Tibial artery (tissue), 4 donors: ENCODE results near the gene CDH22.

Experiments used
- DNase-seq, 2 donors: peaks; one replicate each; pipeline ENCODE4 v3.0.0-alpha.2; 2019
- H3K27ac ChIP-seq, 2 donors: fragments of 200-600 bp; sonication (generic) in 1 of 2; 1 replicate in 1 of 2; 2 replicates in 1 of 2; pipeline ENCODE4 v1.5.1; 2018 to 2019; ENCODE audit warnings: mild to moderate bottlenecking in 1 of 2
- H3K27me3 ChIP-seq, 2 donors: fragments of 200-600 bp; sonication (generic) in 1 of 2; one replicate each; pipeline versions ENCODE4 v1.5.1 to v1.6.0; 2016 to 2019
- H3K36me3 ChIP-seq, 3 donors: fragments of 200-600 bp; sonication (generic) in 2 of 3; one replicate each; pipeline ENCODE4 v1.5.1; 2016 to 2019; ENCODE audit warnings: mild to moderate bottlenecking in 2 of 3
- H3K4me1 ChIP-seq, 4 donors: fragments of 200-600 bp; sonication (generic) in 2 of 4; 1 replicate in 3 of 4; 2 replicates in 1 of 4; pipeline ENCODE4 v1.5.1; 2016 to 2019
- H3K4me3 ChIP-seq, 2 donors: fragments of 200-600 bp; sonication (generic) in 1 of 2; 1 replicate in 1 of 2; 2 replicates in 1 of 2; pipeline ENCODE4 v1.5.1; 2018 to 2019; ENCODE audit warnings: mild to moderate bottlenecking in 2 of 2
- H3K9me3 ChIP-seq, 3 donors: fragments of 200-600 bp; sonication (generic) in 1 of 3; one replicate each; pipeline ENCODE4 v1.5.1; 2016 to 2019
- intact Hi-C: fragments of 100-400 bp; cut with DNase I; formaldehyde crosslinking; loops from one replicate; pipeline ENCODE4 v1.15.0; 2023; ENCODE audit warnings: low total_unique reads
- TF ChIP-seq, protein P1 (sequence below), 2 experiments: fragments of 200-600 bp in 1 of 2; fragments of 450-650 bp in 1 of 2; IDR thresholded peaks; one replicate each; pipeline ENCODE4 v1.5.1; 2017 to 2019; ENCODE audit warnings: antibody characterized with exemption in 2 of 2, mild to moderate bottlenecking in 1 of 2, moderate library complexity in 1 of 2

The CDH22 gene

DNA sequence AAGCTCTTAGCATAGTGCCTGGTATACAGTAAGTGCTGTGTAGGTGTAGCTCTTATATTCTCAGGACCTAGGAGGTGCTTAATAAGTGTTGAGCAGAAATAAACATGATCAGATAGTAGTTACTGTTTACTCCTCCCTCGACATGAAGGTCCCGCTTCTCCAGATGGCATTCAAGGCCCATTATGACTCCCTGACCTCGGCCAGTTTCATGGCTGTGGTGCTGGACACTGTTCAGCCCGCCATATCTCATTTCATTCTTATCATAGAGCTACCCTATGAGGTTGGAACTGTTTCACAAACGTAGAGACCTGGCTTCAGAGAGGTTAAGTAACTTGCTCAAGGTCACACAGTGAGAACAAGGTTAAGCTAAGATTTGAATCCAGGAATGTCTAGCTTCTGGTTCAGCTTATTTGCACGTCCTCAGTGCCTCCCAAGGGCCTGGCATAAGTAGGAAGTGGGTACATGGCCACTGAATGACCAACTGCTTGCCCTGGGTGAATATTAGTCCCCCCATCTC, 151.2 kb downstream of the CDH22 start:
- DNase-seq, result no peak
- TF ChIP-seq, protein P1, sequence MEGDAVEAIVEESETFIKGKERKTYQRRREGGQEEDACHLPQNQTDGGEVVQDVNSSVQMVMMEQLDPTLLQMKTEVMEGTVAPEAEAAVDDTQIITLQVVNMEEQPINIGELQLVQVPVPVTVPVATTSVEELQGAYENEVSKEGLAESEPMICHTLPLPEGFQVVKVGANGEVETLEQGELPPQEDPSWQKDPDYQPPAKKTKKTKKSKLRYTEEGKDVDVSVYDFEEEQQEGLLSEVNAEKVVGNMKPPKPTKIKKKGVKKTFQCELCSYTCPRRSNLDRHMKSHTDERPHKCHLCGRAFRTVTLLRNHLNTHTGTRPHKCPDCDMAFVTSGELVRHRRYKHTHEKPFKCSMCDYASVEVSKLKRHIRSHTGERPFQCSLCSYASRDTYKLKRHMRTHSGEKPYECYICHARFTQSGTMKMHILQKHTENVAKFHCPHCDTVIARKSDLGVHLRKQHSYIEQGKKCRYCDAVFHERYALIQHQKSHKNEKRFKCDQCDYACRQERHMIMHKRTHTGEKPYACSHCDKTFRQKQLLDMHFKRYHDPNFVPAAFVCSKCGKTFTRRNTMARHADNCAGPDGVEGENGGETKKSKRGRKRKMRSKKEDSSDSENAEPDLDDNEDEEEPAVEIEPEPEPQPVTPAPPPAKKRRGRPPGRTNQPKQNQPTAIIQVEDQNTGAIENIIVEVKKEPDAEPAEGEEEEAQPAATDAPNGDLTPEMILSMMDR (IDR thresholded peaks at IDR 0.05), result no peak
- peaks cover 0 to 76% of the 10 kb centered on the region in 2 donors for H3K27me3 ChIP-seq

DNA sequence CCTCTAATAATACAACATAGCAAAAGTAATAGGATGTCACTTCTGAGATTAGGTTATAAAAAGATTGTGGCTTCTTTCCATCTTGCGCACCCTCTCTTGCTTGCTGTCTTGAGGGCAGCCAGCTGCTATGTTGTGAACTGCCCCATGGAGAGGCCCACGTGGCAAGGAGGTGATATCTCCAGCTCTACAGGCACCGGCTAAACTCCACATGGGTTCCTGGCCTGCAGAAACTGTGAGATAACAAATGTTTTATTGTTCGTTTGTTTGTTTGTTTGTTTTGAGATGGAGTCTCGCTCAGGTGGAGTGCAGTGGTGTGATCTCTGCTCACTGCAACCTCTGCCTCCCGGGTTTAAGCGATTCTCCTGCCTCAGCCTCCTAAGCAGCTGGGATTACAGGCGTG, 152.2 kb downstream of the CDH22 start:
- Histone ChIP-seq H3K4me3 (no peak overlapping the region), H3K27me3 (peaks cover 0 to 83% of the 10 kb centered on the region in 2 donors)

More for the DNA sequence above, 151.2 kb downstream of the CDH22 start:
- Histone ChIP-seq H3K27ac (no peak overlapping the region), H3K4me1 (no peaks in the 10 kb centered on the region), H3K4me3 (no peak overlapping the region), H3K9me3 (no peaks in the 10 kb centered on the region), H3K36me3 (no peaks in the 10 kb centered on the region)
- intact Hi-C loops, result no loop called here

DNA sequence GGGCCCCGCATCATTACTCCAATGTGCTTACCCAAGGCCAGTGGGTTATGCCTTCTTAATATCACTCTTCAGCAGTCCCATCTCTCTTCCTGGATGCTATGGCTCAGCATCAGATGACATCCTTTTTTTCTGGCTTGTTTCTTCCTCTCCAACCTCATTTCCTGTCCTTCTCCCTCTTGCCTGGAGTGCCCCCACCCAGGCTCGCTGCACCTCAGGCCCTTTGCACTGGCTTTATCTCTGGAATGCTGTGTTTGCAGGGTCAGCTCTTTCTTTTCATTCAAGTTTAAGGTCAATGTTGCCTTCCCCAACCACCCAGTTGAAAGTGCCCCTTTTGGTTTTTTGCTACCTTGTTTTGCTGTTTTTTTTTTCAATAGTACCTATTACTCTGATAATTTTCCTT, 153.5 kb downstream of the CDH22 start:
- no peak for DNase-seq
- intact Hi-C loops, result no loop called here
- Histone ChIP-seq H3K9me3 (no peaks in the 10 kb centered on the region), H3K27me3 (peaks cover 0 to 82% of the 10 kb centered on the region in 2 donors), H3K4me3 (no peak overlapping the region), H3K4me1 (no peaks in the 10 kb centered on the region), H3K36me3 (no peaks in the 10 kb centered on the region), H3K27ac (no peak overlapping the region)
- TF ChIP-seq, protein P1 (IDR thresholded peaks at IDR 0.05), result no peak

More for the DNA sequence above, 152.2 kb downstream of the CDH22 start:
- no peak for DNase-seq
- TF ChIP-seq, protein P1 (IDR thresholded peaks at IDR 0.05), result no peak
- no peak overlapping the region for H3K27ac ChIP-seq
- intact Hi-C loops, result no loop called here
- no peaks in the 10 kb centered on the region for H3K4me1 ChIP-seq
- H3K9me3 ChIP-seq, result no peaks in the 10 kb centered on the region
- no peaks in the 10 kb centered on the region for H3K36me3 ChIP-seq

DNA sequence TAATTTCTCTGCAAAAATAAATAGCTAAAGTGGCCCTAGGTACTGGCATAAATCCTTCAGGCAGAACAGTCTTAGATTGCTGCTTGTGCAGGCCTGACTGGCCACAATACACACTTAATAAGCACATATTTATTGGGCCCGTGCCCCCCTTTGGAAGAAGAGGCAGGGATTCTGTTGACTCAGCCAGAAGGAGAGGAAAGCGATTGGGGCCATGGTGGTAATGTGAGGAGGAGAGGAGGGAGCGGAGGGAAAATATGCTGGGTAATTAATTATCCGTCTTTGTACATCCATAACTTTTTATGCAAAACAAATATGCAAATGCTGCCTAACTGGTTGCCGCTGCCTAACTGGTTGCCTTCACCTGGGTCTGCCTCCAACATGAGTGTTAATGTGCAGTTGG, 154.0 kb downstream of the CDH22 start:
- Histone ChIP-seq H3K4me1 (no peaks in the 10 kb centered on the region), H3K9me3 (no peaks in the 10 kb centered on the region), H3K36me3 (no peaks in the 10 kb centered on the region), H3K4me3 (no peak overlapping the region), H3K27me3 (peaks cover 0 to 84% of the 10 kb centered on the region in 2 donors), H3K27ac (no peak overlapping the region)
- intact Hi-C loops, result no loop called here
- no peak for DNase-seq
- TF ChIP-seq, protein P1 (IDR thresholded peaks at IDR 0.05), result no peak

DNA sequence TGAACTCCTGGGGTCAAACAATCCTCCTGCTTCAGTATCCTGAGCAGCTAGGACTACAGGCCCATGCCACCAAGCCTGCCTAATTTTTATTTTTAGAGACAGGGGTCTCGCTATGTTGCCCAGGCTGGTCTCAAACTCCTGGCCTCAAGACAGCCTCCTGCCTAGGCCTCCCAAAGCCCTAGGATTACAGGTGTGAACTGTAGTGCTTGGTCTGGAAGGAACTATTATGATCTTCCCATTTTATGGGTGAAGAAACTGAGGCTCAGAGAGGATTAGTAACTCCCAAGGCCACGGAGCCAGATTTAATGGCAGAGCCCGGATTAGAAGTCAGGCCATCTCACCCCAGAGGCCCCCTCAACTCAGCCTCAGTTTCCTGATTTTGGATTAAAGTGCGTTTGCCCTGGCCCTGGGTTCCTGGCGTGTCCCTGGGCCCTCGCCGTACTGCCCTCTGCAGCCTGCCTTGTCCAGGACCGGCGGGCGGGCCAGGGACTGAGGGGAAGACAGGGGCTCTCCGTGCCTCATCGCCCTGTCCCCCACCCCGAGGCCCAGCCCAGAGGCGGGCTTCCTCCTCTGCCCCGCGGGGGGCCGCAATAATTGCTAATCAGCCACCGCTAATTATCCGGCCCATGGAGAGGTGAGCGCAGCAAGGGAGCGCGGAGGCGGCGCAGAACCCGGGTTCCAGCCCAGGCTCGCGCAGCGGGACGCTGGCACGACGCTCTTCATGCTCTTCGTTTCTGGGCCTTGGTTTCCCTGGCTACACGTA, 155.3 kb downstream of the CDH22 start:
- DNase-seq, result no peak
- intact Hi-C loops, result no loop called here
- Histone ChIP-seq H3K4me3 (no peak overlapping the region), H3K36me3 (no peaks in the 10 kb centered on the region), H3K27ac (no peak overlapping the region), H3K27me3 (peaks cover 0 to 75% of the 10 kb centered on the region in 2 donors), H3K4me1 (no peaks in the 10 kb centered on the region), H3K9me3 (no peaks in the 10 kb centered on the region)
- TF ChIP-seq, protein P1 (IDR thresholded peaks at IDR 0.05), result no peak
